WI38 (cell line): ENCODE measurements around the gene GSTT2.
"Not testable (repeated sequence)": the region's sequence is repeated elsewhere in the genome, so short reads cannot be mapped to it uniquely, and the experiment has no call there.

Source experiments
- H3K4me3 ChIP-seq: 2 replicates; pipeline ENCODE4 v1.5.1; 2011; ENCODE audit warnings: low read depth, mild to moderate bottlenecking, control low read depth, low read length
- TF ChIP-seq, protein P1 (sequence below): IDR thresholded peaks from 2 replicates; pipeline ENCODE4 v1.5.1; 2012; ENCODE audit warnings: low read depth, mild to moderate bottlenecking, control low read depth, low read length

GSTT2 gene

GRCh38 chr22:23984430-23984829 is 4.5 kb downstream of the GSTT2 start:
- TF ChIP-seq, protein P1, sequence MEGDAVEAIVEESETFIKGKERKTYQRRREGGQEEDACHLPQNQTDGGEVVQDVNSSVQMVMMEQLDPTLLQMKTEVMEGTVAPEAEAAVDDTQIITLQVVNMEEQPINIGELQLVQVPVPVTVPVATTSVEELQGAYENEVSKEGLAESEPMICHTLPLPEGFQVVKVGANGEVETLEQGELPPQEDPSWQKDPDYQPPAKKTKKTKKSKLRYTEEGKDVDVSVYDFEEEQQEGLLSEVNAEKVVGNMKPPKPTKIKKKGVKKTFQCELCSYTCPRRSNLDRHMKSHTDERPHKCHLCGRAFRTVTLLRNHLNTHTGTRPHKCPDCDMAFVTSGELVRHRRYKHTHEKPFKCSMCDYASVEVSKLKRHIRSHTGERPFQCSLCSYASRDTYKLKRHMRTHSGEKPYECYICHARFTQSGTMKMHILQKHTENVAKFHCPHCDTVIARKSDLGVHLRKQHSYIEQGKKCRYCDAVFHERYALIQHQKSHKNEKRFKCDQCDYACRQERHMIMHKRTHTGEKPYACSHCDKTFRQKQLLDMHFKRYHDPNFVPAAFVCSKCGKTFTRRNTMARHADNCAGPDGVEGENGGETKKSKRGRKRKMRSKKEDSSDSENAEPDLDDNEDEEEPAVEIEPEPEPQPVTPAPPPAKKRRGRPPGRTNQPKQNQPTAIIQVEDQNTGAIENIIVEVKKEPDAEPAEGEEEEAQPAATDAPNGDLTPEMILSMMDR, result no peak
- H3K4me3 ChIP-seq, result no peak overlapping the region

DNA sequence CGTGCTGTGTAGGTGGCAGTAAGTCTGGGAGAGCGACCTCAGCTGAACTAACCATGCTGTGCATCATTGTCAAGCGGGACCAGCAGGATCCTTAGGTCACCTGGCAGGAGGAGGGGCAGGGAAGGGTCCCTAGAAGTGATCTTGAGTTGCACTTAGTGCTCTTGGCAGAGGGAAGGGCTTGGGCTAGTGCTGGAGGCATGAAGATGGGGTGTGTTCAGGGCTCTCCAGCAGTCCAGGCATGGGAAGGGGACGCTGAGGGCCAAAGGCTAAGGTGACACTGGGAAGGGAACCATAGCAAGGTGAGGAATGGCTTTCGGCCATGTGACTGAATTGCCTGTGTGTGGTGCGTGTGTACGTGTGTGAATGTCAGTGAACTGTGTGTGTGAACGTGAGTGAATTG is 6.2 kb downstream of the GSTT2 start:
- H3K4me3 ChIP-seq, result not testable (repeated sequence)

DNA sequence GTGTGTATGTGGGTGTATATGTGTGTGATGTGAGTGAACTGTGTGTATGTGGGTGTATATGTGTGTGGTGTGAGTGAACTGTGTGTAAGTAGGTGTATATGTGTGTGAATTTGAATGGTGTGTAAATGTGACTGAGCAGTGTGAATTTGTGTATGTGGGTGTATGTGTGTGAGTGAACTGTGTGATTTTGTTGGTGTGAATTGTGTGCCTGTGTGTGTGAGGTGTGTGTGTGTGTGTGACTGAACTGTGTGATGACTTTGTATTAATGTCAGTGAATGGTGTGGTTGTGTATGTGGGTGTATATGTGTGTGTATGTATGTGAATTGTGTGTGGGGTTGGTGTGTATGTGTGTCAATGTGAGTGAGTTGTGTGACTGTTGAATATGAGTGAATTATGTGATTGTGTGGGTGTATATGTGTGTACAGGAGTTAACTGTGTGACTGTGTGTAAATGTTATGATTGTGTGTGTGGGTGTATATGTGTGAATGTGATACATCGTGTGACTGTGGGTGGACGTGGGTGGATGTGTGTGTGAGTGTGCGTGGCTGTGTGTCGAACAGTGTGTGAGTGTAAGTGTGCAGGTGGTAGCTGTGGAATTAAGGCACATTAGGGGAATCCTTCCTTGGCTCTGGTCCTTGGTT is 6.7 kb downstream of the GSTT2 start:
- not testable (repeated sequence) for H3K4me3 ChIP-seq

DNA sequence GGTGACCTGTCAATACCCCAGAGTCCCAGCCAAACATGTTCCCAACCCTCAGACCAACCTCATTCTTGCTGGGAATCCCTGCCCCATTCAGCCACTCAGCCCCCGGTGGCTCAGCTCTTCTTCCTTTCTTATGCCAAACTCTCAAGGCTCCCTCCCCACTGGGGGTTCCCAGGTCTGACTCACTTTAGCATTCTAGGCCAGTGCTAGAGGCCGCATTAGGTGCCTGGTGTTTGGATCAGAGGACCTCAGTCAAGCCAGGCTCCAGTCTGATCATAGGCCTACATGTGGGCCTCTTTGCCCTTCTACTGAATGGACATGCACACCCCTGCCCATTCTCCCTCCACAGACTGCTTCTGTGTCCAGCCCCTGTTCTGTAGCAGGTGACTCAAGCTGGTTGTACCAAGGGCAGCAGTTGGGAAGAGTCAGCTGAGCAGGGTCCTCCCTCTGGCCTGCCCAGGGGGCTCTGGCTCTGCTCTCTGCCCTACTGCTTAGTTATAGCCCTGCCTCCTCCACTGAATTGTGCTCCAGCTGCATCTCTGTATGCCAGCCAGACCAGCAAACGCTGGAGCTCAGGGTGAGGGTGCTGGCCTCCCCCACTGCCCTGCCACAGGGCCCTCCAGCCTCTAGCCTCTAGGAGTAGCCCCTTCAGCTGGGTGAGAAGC is 9.8 kb downstream of the GSTT2 start:
- H3K4me3 ChIP-seq, result not testable (repeated sequence)

GRCh38 chr22:23993080-23993479 is 13.1 kb downstream of the GSTT2 start:
- H3K4me3 ChIP-seq, result not testable (repeated sequence)

GRCh38 chr22:23993581-23994177 is 13.7 kb downstream of the GSTT2 start:
- H3K4me3 ChIP-seq, result not testable (repeated sequence)

DNA sequence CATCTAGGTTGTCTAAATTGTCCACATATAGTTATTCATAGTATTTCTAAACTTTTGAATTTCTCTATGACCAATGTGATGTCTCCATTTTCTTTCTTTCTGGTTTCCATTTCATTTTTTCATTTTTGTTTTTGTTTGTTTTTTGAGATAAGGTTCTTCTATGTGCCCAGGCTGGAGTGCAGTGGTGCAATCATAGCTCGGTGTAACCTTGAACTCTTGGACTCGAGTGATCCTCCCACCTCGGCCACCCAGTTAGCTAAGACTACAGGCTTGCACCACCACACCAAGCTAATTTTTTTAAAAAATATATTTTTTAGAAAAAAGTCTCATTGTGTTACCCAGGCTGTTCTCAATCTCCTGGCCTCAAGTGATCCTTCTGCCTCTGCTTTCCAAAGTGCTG is 17.2 kb downstream of the GSTT2 start:
- TF ChIP-seq, protein P1, result no peak
- no peak overlapping the region for H3K4me3 ChIP-seq

DNA sequence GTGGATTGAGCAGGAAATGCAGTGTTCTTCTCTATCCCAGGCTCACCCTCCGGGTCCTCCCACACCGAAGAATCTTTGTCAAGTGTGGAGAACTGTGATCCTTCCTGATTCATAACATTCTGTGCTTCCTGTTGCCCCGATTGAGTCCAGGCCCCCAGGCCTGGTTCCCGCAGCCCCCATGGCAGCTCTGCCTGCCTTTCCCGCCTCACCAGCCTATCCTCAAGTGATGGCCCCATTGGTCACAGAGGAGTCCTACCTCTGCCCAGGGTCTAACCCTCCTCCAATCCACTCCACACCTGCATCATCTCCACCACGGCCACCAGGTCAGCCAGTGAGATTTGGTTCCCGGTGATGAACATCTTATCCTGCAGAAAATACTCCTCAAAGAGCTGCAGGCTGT is 19.8 kb downstream of the GSTT2 start:
- H3K4me3 ChIP-seq, result not testable (repeated sequence)

DNA sequence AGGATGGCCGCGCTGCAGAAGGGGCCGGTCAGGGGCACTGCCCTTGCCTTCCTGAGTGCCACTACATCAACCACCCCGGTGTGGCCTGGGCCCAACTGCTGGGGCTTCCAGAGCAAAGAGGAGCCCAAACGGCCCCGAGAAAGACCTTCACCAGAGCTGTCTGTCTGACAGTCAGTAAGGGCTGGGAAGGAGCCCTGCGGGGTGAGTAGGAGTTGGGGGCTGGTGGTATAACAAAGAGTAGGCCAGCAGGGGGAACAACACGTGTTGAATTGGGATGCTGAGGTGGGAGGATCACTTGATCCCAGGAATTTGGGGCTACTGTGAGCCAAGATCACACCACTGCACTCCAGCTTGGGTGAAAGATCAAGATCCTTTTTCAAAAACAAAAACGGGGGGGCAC is 21.4 kb downstream of the GSTT2 start:
- no peak overlapping the region for H3K4me3 ChIP-seq
- TF ChIP-seq, protein P1, result no peak

GRCh38 chr22:24002272-24002671 is 22.3 kb downstream of the GSTT2 start:
- TF ChIP-seq, protein P1, result no peak
- H3K4me3 ChIP-seq, result no peak overlapping the region

GRCh38 chr22:24002851-24003250 is 22.9 kb downstream of the GSTT2 start:
- TF ChIP-seq, protein P1, result no peak
- H3K4me3 ChIP-seq, result no peak overlapping the region
